ENCODE results near the gene KCTD21.

The KCTD21 gene

GRCh38 chr11:78138291-78138690 is 50.1 kb downstream of the KCTD21 start:
- no peak for DNase-seq

GRCh38 chr11:78132475-78132874 is 56.0 kb downstream of the KCTD21 start:
- DNase-seq: no peak

DNA sequence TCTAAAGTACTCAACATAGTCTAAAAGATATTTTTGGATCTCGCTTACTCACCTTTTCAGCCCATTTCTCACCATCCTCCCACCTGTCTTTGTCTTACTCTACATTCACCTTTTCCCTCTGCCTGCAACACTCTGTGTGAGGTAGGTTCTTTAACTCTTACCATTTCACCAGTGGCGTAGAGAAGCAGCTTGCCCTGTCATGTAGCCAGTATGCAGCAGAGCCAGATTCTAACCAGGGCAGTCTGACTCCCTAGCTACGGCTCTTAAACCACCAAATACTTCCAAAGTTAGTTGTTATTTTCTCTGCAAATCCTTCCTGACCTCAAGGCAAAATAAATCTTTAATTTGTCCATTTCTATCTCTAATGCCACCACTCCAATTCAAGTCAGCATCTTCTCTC is 56.5 kb downstream of the KCTD21 start:
- DNase-seq: no peak

- DNase-seq: no peak
These were observed 61.0 kb downstream of the KCTD21 start for GRCh38 chr11:78127403-78127802.

Data from NCI-H524 (cell line).